Natural killer cell (primary cell): ENCODE results near the gene NT5M. TPM values are rescaled to one million over a fixed set of nuclear protein-coding genes. Genes with fewer than 3 reads are reported as not detected.

Experiments used
- ATAC-seq, 3 donors: fragments of 150-1000 bp in 2 of 3; fragments of 200-7000 bp in 1 of 3; cut with Tn5 transposase; 1 replicate in 1 of 3; 2 replicates in 2 of 3; pipeline ENCODE4 v1.10.0; 2021; ENCODE audit warnings: mild to moderate bottlenecking in 2 of 3, moderate library complexity in 2 of 3
- DNase-seq, 2 donors: peaks; one replicate each; pipeline versions ENCODE4 v3.0.0 to v3.0.0-alpha.2; 2013 to 2021; ENCODE audit warnings: mixed read lengths in 1 of 2
- H3K27ac ChIP-seq: one replicate; pipeline ENCODE4 v1.5.1; 2013; ENCODE audit warnings: mild to moderate bottlenecking, low read length
- H3K27me3 ChIP-seq: one replicate; pipeline ENCODE4 v1.6.1; 2013; ENCODE audit warnings: low read length; ENCODE audit not compliant: control insufficient read depth, insufficient read depth
- H3K36me3 ChIP-seq: one replicate; pipeline ENCODE4 v1.6.1; 2013; ENCODE audit warnings: low read length; ENCODE audit not compliant: control insufficient read depth, insufficient read depth
- H3K4me1 ChIP-seq: one replicate; pipeline ENCODE4 v1.6.1; 2013; ENCODE audit warnings: low read length; ENCODE audit not compliant: control insufficient read depth, insufficient read depth
- H3K4me3 ChIP-seq: one replicate; pipeline ENCODE4 v1.5.1; 2013; ENCODE audit warnings: low read length
- H3K9me3 ChIP-seq: one replicate; pipeline ENCODE4 v1.6.1; 2013; ENCODE audit warnings: low read length; ENCODE audit not compliant: control insufficient read depth, insufficient read depth
- H3K27ac Mint-ChIP-seq, 2 donors: one replicate each; pipeline ENCODE4 v1.8.0; 2022; ENCODE audit warnings: mild to moderate bottlenecking in 2 of 2, mixed read lengths in 2 of 2, moderate library complexity in 1 of 2
- H3K27me3 Mint-ChIP-seq, 2 donors: one replicate each; pipeline ENCODE4 v1.8.0; 2022; ENCODE audit warnings: low read depth in 2 of 2, mixed read lengths in 2 of 2
- H3K36me3 Mint-ChIP-seq: one replicate; pipeline ENCODE4 v1.8.0; 2022; ENCODE audit warnings: mixed read lengths
- H3K4me1 Mint-ChIP-seq, 2 donors: one replicate each; pipeline ENCODE4 v1.8.0; 2022; ENCODE audit warnings: mixed read lengths in 2 of 2
- H3K4me3 Mint-ChIP-seq: one replicate; pipeline ENCODE4 v1.8.0; 2022; ENCODE audit warnings: mild to moderate bottlenecking, moderate library complexity, mixed read lengths
- H3K9me3 Mint-ChIP-seq, 2 donors: one replicate each; pipeline ENCODE4 v1.8.0; 2022; ENCODE audit warnings: mixed read lengths in 2 of 2
- WGBS: methylation state at CpG from one replicate; pipeline ENCODE4 v1.1.7; 2013; ENCODE audit warnings: missing lambda C conversion rate; ENCODE audit not compliant: insufficient coverage; 5-methylcytosine and 5-hydroxymethylcytosine counted together
- intact Hi-C: fragments of 100-400 bp; cut with micrococcal nuclease; formaldehyde crosslinking; loops from one replicate; pipeline ENCODE4 v1.14.2; 2022
- total RNA-seq, 4 donors: library from RNA; stranded (reverse); fragments of 120-200 nt in 1 of 4; gene quantifications; one replicate each; pipeline versions ENCODE4 v1.2.3 to v1.2.4, GENCODE V29; 2013 to 2022
- TF ChIP-seq, protein P1 (sequence below): fragments of 200-600 bp; IDR thresholded peaks from one replicate; pipeline ENCODE4 v1.8.0; 2022; ENCODE audit warnings: antibody characterized with exemption

NT5M gene
- total RNA-seq, 3 donors from 2014 or later (not counting 1 experiment from before 2014, with no cell fraction given) = 3.5 to 4.4 (median 4.1) TPM

DNA sequence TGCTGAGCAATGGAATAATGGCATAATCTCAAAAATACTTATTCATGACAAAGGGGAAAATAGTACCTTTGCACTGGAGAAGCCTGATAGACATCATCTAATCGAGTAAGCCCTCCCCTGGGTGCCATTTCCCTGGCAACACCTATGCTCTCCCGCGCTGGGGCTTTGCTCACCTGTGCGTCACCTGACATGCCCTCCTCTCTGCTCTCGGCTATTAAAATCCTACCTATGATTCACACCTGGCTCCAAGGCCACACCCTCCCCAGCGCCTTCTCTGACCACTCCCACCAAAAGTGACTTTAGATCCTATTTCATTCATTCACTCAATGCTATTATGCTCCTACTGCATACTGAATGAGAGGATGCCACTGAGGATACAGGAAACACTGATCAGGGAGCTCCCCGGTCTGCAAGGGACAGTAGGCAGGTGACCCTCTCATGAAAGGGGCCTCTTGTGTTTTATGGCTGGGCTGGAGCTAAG, 83.9 kb downstream of the NT5M start:
- Histone ChIP-seq H3K4me1 (peaks cover 18% of the 10 kb centered on the region), H3K27me3 (peaks cover 4% of the 10 kb centered on the region), H3K4me3 (no peak overlapping the region), H3K9me3 (no peaks in the 10 kb centered on the region), H3K27ac (no peak overlapping the region), H3K36me3 (no peaks in the 10 kb centered on the region)
- TF ChIP-seq, protein P1, sequence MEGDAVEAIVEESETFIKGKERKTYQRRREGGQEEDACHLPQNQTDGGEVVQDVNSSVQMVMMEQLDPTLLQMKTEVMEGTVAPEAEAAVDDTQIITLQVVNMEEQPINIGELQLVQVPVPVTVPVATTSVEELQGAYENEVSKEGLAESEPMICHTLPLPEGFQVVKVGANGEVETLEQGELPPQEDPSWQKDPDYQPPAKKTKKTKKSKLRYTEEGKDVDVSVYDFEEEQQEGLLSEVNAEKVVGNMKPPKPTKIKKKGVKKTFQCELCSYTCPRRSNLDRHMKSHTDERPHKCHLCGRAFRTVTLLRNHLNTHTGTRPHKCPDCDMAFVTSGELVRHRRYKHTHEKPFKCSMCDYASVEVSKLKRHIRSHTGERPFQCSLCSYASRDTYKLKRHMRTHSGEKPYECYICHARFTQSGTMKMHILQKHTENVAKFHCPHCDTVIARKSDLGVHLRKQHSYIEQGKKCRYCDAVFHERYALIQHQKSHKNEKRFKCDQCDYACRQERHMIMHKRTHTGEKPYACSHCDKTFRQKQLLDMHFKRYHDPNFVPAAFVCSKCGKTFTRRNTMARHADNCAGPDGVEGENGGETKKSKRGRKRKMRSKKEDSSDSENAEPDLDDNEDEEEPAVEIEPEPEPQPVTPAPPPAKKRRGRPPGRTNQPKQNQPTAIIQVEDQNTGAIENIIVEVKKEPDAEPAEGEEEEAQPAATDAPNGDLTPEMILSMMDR = no peak
- intact Hi-C loops = no loop called here
- Mint-ChIP-seq H3K27me3 (peaks cover 6 to 10% of the 10 kb centered on the region in 2 donors), H3K36me3 (no peaks in the 10 kb centered on the region), H3K4me3 (no peak overlapping the region), H3K4me1 (peaks cover 9 to 13% of the 10 kb centered on the region in 2 donors), H3K27ac (no peak overlapping the region), H3K9me3 (no peaks in the 10 kb centered on the region)
- no peak for ATAC-seq
- 88% methylated on average over 7 of the region's 7 CpGs for WGBS
- no peak for DNase-seq

DNA sequence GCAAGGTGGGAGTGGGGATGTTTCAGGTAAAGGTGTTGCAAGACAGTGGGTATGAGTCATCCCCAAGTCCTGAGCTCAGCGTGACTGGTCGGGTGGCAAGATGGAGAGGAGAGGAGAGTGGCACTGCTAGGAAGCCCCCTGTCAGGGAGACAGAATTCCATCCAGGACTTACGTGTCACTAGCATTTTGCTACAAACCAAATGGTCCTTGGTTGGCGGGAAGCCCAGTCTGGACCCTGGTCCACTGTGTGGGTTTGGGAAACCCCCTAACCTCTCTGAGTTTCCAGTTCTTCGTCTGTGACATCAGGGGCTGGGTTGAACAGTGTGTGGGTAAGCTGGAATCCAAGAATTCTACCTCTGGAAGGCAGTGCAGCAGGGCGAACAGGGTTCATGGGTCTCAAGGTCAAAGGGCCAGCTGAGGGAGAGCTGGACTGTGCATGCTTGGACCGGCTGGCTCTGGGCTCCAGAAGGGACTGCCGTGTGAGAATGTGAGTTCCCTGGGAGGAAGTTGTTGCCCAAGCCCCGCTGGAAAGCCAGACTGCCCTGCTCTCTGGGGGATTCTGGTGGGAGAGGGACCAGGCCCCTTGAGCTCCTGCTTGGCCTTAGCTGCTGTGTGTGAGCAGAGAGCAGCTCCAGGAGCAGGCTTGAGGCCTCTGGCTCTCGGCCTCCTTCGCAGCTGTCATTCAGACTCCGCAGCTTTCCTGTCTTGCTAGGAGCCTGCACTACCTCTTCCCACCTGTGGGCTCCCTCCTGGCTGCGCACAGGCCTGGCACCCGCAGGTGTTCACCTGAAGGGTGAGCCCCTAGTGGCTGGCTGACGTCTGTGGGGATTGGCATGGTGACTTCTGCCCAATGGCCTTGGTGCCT, 84.6 kb downstream of the NT5M start:
- DNase-seq (peak in 1 of 2 donors; percentile 23), ATAC-seq (no peak)
- H3K9me3 ChIP-seq = no peaks in the 10 kb centered on the region
- H3K9me3 Mint-ChIP-seq = no peaks in the 10 kb centered on the region
- H3K36me3 Mint-ChIP-seq = no peaks in the 10 kb centered on the region
- H3K4me3 Mint-ChIP-seq = no peak overlapping the region
- H3K4me3 ChIP-seq = no peak overlapping the region
- H3K4me1 Mint-ChIP-seq = peaks cover 14 to 18% of the 10 kb centered on the region in 2 donors
- no peak overlapping the region for H3K27ac ChIP-seq
- H3K27me3 ChIP-seq = peaks cover 4% of the 10 kb centered on the region
- intact Hi-C loops = no loop called here
- peaks cover 24% of the 10 kb centered on the region for H3K4me1 ChIP-seq
- no peak overlapping the region for H3K27ac Mint-ChIP-seq
- no peaks in the 10 kb centered on the region for H3K36me3 ChIP-seq
- TF ChIP-seq, protein P1 = no peak
- 84% methylated on average over 15 of the region's 15 CpGs for WGBS
- H3K27me3 Mint-ChIP-seq = peaks cover 6 to 14% of the 10 kb centered on the region in 2 donors

DNA sequence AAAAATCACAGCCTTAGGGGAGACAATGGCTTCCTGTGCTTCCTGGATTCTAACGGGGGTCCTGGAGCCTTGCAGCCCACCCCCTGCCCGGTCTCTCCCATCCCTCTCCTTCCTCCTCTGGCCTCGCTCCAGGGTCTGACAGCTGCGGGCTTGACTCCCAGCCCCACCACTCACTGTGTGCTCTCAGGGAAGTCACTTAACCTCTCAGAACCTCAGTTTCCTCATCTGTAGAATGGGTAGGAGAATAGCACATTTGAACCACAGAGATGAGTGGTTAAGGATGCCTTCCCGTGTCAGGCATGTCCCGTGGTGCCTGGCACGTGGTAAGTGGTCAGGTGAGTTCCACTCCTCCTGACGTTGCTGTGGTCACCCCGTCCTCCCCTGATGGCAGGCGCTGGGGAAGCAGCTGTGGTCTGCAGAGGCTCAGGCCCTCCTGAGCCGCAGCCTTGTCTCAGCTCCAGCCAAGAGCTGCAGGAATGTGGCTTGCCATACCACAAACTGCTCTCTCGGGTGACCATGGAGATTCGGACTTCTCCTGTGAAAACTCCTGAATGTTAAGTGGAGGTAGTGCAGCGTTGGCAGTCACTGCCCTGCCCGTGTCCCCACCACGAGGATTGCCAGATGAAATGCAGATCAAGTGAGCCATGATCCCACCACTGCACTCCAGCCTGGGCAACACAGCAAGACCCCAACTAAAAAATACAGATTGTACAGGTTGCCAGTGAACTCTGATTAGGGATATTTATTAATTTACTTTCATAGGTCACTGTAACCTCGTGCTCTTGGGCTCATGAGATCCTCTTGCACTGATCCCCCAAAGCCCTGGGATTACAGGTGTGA, 85.7 kb downstream of the NT5M start:
- no peaks in the 10 kb centered on the region for H3K9me3 ChIP-seq
- TF ChIP-seq, protein P1 = no peak
- DNase-seq = no peak
- intact Hi-C loops = no loop called here
- H3K4me1 ChIP-seq = peaks cover 31% of the 10 kb centered on the region
- H3K27me3 Mint-ChIP-seq = peaks cover 5 to 14% of the 10 kb centered on the region in 2 donors
- H3K9me3 Mint-ChIP-seq = no peaks in the 10 kb centered on the region
- 67% methylated on average over 17 of the region's 17 CpGs for WGBS
- ATAC-seq = peak in 1 of 3 donors; percentile 32
- H3K4me3 ChIP-seq = no peak overlapping the region
- no peak overlapping the region for H3K27ac ChIP-seq
- peaks cover 4% of the 10 kb centered on the region for H3K27me3 ChIP-seq
- no peak overlapping the region for H3K4me3 Mint-ChIP-seq
- H3K27ac Mint-ChIP-seq = no peak overlapping the region
- H3K36me3 ChIP-seq = no peaks in the 10 kb centered on the region
- peaks cover 14 to 18% of the 10 kb centered on the region in 2 donors for H3K4me1 Mint-ChIP-seq
- H3K36me3 Mint-ChIP-seq = no peaks in the 10 kb centered on the region
